Measurements from ENCODE around the gene DET1.

DNA sequence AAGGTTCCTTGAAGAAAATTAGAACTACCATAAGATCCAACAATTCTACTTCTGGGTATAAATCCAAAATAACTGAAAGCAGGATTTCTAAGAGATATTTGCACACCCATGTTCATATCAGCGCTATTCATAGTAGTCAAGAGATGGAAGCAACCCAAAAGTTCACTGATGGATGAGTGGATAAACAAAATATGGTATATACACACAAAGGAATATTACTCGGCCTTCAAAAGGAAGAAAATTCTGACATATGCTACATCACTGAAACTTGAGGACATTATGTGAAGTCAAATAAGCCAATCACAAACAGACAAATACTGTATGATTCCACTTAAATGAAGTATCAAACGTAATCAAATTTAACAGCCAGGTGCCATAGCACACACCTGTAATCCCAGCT, 13.1 kb downstream of the DET1 start:
- TF ChIP-seq POLR2A (IDR thresholded peaks at IDR 0.05): no peak
- TF ChIP-seq, protein P1, sequence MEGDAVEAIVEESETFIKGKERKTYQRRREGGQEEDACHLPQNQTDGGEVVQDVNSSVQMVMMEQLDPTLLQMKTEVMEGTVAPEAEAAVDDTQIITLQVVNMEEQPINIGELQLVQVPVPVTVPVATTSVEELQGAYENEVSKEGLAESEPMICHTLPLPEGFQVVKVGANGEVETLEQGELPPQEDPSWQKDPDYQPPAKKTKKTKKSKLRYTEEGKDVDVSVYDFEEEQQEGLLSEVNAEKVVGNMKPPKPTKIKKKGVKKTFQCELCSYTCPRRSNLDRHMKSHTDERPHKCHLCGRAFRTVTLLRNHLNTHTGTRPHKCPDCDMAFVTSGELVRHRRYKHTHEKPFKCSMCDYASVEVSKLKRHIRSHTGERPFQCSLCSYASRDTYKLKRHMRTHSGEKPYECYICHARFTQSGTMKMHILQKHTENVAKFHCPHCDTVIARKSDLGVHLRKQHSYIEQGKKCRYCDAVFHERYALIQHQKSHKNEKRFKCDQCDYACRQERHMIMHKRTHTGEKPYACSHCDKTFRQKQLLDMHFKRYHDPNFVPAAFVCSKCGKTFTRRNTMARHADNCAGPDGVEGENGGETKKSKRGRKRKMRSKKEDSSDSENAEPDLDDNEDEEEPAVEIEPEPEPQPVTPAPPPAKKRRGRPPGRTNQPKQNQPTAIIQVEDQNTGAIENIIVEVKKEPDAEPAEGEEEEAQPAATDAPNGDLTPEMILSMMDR (IDR thresholded peaks at IDR 0.05): no peak

Data from heart left ventricle (tissue), 13 donors.